ENCODE measurements around the gene CDH23.

- TF ChIP-seq CTCF (IDR thresholded peaks at IDR 0.05) (no peak), POLR2A (IDR thresholded peaks at IDR 0.05) (no peak), POLR2AphosphoS5 (IDR thresholded peaks at IDR 0.05) (no peak), EP300 (IDR thresholded peaks at IDR 0.05; ENCODE audit: low read depth) (no peak)
Measured at GRCh38 chr10:71820966-71821365, 424.2 kb downstream of the CDH23 start.

Data from transverse colon (tissue), 4 donors.